Activated T-helper 1 cell treated with anti-CD3 and anti-CD28 coated beads, Interleukin-2, amount 50 U/mL, for 16 hours (primary cell): Measurements from ENCODE around the gene SLC44A4.

Experiments
- DNase-seq, 2 donors: peaks; one replicate each; pipeline ENCODE4 v3.0.0-alpha.2; 2020; ENCODE audit warnings: low read depth in 1 of 2, low spot score in 1 of 2

The SLC44A4 gene

DNA sequence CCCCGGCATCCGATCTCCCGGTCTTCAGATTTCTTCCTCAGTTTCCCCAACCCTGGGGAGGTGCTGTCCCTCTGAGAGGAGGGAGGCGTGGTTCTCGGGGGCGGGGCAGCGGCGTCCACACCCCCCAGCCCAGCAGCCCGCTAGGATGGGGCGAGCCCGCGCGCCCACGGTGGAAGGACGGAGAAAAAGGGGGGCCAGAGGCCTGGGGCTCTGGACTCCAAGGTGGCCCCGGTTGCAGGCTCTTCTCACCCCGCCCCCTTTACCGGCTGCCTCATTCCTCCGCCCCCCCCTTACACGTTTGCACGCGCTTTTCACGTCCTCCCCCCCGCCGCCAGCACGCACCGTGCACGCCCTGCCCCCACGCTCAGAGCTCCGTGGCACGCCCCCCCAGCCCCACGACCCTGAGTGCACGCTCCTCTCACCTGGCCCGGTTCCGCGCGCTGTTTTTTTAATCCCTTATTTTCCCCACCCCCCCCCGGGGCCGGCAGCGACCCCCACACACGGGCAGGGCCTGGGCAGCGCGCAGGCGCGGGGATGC, 22.7 kb upstream of the SLC44A4 start:
- peak; percentile 38 to 56 for DNase-seq

DNA sequence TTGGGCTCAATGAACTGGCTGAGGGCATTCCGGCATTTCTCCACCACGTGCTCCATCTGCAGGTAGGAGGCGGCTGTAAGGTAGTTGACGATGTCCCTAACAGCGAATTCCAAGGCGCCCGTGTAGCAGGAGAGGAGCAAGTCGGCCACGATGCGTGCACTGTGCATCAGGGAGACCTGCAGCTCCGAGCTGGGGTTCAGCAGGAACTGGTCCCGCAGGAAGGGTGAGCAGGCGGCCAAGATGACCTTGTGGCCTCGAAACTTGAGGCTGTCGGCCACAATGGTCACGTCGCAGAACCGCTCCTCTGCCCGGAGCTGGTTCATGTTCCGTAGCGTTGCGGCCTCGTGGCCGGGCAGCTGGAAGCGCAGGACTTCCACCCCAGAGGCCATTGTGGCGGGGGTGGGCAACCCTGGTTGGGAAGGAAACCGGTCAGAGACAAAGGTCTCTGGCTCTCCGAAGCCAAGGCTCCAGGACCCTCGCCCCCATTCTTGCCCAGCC, 22.2 kb upstream of the SLC44A4 start:
- DNase-seq, result no peak

DNA sequence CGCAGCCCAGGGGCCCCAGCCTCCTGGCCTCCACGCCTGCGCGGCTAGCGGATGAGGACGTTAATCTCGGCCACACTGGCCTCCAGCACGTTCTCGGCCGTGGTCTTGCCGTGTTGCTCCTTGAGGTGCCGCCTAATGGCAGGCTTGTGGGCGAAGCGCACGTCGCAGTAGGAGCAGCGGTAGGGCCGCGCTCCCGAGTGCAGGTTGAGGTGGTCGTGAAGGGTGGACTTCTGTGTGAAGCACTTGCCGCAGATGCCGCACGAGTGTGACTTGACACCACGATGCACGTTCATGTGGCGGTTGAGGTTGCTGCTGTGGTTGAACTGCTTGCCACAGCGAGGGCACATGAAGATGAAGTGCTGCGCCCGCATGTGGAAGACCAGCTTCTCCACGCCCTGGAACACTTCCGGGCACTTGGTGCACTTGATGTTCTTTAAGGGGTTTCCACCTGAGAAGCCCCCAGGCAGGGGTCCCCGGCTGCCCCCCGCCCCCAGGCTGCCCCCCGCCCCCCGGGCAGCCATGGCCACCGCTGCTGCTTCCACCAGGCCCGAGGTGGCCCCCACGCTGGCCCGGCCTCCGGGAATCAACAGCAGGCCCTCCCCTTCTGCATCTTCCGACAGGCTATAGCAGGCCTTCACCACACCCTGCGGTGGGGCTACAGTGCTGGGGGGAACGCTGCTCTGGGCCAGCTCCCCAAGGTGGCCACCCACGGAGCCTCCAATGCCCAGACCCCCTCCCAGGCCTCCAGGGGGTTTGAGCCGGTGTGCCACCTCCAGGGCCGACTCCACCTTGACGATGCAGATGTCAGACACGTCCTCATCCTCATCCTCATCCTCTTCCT, 21.3 kb upstream of the SLC44A4 start:
- DNase-seq, result no peak

DNA sequence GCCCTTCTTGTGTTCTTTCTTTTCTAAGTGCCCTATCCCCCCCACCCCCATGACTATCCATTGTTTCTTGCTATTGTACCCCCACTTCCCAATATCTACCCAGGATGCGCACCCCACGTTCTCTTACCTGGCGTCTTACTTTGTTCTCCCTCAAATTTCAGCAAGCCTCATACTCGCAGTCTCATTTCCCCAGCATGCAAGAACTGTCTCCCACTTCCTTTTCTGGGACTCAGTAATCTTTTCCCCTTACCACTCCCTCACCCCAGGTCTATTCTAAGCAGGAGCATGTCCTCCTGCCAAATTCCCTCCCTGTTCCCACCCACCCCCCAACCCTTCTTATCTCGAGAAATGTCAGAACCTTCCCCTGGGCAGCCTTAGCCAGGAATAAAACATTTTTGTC, 20.4 kb upstream of the SLC44A4 start:
- DNase-seq, result no peak

DNA sequence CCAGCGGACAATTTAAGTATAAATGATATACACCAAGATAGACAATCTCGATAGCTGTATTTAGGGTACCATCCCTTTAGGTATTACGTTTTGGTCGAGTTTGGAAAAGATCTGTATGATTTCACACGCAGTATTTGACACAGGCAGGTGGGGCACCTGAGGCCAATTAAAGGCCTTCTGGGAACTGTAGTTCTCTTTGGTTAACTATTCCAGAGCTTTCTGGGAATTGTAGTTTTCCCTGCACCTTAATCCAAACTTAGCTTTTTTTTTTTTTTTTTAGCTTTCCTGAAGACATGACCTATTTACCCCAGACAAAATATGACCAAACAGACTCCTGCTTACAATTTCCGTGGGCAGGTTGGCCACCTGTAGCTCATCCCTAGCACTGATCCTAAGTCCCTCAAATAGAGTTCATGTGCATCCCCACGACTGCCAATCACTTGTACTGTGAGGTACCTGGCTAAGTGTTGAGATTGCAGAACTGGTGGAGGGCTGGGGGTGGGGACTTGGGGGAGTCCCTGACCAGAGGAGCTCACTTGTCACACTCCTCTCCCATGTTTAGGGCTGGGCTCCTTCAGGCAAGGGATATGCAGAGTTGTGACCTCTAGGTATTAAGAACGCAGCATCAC, 19.7 kb upstream of the SLC44A4 start:
- no peak for DNase-seq

DNA sequence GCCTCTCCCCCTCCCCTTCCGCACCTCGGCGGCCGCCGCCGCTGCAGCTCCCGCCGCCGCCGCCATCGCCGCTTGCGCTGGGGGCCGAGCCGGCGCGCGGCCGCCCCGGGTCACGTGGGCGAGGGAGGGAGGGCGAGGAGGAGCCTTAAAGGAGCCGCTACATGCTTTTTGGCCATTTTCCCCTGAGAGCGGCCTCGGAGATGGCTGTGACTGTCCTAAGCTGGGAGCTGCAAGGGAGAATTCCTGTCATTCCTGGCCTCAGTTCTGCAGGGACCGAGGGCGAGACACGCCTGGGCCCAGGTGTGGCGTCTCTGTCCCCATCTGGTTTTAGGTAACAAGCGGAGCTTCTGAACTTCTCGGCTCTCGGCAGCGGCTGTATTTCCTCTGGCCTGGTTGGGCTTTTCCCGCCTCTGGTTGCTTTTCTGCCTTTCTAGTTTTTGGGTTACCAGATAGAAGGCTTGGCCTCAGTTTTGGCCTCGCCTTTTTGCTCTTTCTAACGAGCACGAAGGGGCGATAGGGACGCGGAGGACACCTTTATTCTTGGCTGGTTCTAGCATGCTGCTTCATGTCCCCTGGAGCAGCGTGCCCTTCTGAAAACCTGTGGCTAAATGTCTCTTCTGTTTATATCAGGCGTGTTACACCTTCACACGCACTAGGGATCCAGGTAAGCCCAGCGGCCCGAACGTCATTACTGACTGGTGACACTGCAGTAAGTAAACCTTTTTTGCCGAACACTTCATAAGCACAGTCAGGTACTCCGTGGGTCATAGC, 19.0 kb upstream of the SLC44A4 start, which contains the start of gene EHMT2:
EHMT2 (minus strand) TSS at position 87 of the 771 bp plus-strand sequence; CDS start at position 66, 21 bp downstream.
- DNase-seq, result peak; percentile 69 to 80

DNA sequence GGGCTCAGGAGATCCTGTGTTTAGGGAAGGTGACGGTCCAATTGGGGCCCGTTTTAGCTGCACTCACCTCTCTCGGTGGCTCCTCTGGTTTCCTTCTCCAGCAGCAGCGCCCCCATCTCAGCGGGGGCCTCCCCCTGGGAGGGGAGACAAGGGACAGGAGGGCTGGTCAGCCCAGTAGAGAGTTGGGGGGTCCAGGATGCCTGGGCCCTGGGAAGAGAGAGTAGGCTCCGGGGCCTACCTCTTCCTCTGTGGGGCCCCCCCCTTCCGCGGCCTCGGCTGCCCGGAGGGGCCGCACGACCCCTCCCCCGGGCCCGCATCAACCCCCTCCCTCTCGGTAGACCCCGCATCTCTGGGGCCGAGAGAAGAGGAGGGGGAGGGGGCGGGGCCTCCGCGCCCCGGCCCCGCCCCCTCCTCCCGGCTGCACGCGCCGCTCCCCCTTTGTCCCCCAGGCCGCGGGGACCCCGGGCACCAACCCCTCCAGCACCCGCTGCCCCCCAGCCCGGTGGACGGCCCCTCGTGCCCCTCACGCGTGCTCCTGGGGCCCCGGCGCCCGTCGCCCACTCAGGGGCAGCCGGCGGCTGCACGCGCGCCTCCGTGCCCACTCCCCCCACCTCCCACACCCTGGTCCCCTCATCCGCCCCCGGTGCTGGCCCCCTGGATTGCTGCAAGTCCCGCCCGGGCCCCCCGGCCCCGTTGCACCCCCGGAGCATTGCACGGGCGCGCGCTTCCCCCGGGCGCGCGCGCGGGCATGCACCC, 18.2 kb upstream of the SLC44A4 start:
- DNase-seq, result no peak

DNA sequence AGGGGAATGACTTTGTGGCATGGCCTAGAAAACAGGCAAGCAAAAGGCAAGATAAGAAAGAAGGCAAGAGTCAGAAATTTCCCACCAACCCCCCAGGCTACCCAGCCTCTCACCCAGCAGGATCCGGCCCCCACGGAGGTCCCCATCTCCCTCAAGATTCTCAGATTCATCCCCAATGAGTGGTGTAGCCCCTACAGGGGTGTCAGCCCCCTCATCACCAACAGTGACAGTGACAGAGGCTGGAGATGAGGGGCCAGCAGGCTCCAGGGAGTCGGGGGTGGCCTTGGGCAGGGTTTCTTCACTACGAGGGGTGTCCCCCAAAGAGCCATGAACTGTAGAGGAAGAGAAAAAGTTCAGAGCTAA, 17.7 kb upstream of the SLC44A4 start:
- DNase-seq, result no peak

DNA sequence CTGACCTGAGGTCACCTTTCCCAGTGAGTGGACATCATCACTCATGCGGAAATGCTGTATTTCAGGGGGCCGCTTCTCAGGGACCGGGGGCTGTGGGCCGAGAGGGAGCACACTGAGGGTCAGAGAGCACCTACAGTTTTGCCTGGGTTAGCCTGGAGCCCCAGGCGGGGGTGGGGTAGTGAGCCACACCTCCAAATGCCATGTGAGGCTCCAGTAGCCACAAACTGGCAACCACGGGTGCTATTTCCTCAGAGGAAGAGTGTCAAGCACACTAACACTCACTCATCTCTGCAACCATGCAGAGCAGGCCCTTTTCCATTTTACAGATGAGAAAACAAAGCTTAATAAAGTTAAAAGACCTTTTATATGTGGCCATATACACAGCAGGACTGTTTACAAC, 14.0 kb upstream of the SLC44A4 start:
- no peak for DNase-seq

DNA sequence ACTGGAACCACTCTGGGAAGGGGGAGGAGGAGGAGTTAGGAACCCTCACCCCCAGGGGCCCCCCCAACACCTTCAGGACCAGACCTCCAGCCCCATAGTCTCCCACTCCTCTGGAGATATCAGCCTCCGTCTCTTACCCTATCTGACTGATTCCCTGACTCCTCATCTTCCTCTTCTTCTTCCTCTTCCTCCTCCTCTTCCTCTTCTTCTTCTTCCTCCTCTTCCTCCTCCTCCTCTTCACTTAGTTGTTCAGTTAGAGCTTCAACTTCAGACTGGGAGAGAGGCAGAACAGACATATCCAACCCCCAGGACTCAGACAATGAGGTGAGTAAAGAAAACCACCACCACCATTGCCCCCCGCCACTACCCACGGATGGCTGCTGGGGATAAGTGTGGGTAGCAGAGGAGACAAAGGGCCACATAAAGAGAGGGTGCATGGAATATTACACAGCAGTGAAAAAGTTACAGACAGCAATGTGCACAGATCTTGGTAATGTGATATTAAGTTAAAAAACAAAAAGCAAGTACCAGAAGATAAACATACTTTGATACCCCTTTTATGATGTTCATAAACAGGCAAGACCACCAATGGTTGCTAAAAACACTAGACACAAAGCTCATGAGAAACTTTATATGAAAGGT, 10.7 kb upstream of the SLC44A4 start:
- DNase-seq, result no peak

DNA sequence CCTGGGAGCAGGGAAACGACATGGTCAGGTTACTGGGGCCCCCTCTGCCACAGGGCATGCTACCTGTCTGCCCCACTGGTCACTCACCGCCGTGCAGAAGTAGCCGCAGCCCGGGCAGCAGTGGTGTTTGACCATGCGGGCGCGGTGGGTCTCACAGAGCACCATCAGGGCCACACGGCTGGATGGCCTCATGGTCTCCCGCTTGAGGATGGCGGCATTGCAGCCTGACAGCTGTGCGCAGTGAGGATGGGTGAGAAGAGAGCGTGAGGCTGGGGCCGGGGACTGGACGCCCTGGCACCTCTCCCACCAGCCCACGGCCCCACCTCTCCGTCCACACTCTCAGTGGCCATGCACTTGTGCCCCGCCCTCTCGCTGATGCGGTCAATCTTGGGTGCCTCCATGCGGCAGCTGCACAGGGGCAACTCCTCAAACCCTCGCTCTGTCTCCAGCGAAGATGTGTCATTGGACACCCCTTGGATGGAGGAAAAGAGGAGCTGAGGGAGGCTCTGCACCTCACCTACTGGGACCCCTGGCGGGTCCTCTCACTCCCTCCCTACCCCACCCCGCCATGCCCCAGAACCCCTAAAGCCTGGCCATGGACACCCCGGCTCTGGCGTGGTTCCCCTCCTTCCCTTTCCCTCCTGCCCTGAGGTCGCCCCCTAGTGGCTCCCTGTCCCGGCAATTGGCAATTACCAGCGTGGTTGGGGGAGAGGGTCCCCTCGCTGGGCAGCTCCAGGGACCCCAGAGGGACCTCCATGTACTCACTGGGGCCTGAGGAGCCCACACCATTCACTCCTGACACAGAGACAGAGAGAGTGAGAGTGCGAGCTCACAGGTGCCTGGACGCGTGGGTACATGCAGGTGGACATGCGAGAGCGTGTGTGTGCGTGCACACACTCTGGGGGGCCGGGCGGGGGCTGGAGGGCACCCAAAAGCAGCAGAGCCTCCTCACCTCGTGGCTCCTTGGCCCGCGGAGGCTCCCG, 9.8 kb upstream of the SLC44A4 start:
- peak in 1 of 2 donors; percentile 42 for DNase-seq

DNA sequence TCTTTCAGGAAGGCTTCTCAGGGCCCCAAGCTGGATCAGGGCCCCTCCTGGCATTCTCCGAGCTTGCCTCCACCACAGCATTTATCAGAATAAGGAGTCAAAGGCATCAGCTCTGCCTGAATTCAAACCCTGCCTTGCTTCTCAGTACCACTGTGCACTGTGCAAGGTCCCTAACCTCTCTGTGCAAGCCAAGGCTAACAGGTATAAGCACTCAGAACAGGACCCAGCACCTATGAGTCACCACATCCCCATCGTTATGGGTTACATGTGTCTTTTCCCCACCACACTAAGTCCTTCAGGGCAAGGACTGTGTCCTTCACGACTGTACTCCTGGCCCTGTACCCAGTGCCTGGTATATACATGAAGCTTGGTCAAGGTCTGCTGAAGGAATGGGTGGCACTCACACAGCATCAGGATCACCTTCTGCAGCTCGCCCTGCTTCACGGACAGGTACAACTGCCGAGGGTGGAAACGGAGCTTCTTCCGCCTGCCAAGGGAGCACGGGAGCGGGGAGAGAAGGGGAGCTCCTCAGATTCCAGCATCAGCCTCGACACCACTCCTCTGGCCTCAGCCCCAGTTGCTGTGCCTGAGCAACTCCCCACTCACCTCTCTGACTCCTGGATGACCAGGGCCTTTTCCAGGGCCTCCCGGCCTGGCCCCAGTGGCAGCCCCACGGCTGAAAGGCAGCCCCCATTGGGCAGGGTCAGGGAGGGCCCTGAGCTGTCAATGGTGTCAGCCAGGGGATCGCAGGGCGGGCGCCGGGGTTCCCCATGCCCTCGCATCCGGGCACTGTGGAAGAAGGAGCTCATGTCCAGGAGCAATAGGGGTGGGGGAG, 8.6 kb upstream of the SLC44A4 start:
- DNase-seq, result no peak

DNA sequence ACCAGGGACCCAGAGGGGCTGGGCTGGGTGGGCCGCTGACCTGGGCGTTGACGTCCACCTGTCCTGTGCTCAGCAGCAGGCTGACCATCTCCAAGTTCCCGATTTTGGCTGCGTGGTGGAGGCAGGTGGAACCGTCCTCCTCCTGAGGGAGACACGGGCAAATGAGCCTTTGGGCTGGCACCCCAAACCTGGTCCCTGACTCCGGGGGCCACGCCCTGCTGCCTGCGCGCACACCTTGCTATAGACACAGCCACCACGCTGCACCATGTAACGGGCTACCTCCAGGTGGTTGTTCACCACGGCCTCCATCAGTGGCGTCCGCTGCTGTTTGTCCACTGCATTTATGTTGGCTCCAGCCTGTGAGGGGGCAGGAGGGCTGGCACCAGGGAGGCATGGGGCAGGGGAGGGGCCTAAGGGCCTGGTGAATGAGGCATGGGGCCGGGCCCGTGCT, 7.8 kb upstream of the SLC44A4 start:
- DNase-seq, result no peak

DNA sequence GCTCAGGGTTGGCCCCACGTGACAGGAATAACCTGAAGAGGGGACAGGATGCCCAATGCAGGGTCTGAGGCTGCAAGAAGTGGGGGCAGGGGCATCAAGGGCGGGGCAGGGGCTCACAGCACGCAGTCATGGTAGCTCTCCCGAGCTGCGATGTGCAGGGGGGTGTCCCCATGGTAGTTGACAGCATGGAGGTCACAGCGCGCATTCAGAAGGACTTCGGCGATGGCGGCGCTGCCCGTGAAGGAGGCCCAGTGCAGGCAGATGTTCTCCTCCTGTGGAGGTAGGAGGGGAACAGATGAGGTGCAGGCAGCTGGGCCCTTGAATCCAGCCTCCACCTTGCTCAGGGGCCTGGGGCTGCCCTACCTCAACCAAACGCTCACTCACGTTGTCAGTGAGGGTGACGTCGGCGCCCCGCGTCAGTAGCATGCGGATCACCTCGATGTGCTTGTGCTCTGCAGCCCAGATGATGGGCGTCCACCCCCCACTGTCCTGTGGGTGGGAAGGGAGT, 5.8 kb upstream of the SLC44A4 start:
- DNase-seq, result no peak

DNA sequence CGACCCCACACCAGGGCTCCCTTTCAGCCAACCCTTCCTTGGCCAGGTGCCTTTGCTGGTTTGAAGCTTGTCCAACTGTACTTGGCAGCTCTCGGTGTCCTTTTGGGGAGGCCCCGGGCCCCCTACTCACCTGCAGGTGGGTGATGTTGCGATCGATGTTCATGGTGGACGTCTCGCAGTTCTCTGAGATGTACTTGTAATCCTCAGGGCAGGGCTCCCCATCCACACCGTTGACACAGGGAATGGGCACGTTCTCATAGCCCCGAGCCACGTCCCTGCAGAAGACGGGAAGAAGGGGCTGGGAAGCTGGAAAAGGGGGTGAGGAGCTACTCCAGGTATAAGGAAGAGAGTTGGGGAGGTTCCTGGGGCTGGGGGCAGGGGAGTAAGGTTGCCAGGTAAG, 4.9 kb upstream of the SLC44A4 start:
- no peak for DNase-seq

DNA sequence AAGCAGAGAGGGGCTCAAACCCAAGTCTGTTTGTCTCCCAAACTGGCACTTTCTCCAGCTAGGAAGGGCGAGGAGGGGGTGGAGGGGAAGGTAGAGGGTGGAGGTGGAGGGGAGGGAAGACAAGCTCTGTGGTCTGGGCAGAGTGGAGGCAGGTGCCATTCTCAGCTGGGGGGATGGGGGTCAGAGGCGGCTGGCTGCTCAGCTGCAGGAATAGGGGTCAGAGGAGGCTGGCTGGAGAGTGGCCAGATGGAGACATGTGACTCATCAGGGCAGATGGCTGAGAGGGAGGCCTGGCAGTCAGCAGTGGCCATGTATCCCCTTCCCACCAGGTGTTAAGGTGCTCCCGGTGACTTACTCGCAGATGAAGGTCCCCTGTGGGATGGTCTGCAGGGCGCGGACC, 3.5 kb upstream of the SLC44A4 start:
- DNase-seq, result no peak

DNA sequence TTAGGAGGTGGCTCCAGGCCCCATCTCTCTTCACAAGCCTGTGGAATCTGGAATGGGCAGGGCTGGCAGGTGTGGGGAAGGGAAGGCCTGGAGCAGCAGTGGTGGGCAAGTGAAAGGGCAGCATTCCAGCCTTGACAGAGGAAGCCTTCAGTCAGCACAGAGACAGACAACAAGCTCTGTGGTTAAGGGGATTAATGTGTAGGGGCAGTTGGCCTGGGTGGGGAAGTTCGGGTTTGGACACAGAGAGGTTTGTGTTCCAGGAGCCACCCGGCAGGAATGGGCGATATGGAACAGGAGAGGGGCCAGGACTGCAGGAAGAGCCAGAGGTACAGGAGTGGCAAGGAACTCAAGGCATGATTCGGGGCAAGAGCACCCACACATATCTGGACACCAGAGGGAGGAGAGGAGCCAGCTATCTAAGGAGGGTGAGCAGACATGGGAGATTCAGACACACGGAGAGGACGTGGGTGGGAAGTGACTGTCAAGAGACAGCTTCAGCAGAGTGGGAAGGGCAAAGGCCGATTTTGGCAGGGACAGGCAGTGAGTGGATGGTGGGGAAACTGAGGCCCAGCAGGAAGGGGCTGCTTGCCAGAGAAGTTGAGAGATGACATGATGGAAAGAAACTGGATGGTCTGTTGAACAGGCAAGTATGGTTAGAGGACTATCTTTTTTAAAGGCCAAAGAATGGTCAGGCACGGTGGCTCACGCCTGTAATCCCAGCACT, 2.5 kb upstream of the SLC44A4 start:
- DNase-seq, result no peak
